Amygdala (tissue), 56 donors: Measurements from ENCODE around the gene FAM9A.

Experiments used
- DNase-seq, 56 donors: peaks; one replicate each; lab custom pipeline; 2025; lab: John Stamatoyannopoulos, UW

The FAM9A gene

DNA sequence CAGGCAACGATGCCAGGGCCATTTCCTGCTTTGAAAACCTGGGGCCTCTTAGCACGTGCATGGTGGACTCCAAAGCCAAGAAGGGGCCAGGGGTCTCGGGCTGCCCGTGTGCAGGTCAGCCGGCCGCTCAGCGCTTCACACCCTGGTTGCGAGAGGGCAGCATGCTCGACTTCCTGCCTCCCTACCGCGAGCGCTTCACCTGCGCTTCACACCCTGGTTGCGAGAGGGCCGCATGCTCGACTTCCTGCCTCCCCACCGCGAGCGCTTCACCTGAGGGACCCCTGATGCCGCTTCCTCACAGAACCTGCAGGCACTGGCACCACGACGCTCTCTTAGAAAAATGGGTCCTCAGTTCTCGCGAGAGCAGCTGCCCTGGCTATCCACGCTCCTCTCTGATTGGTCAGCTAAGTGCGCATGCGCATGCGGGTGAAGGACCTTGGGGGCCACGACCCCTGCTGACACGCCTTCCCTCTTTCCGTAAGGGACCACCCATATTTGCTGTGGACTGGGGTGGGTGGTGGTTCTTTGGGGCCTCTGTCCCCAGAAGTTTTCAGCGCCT lies at the start of gene FAM9A:
Gene FAM9A, minus strand, starts transcription at position 343 of the 559 bp plus-strand sequence. CDS start 1,212 bp downstream, outside the sequence.
- DNase-seq, result no peak

GRCh38 chrX:8850478-8850877 lies 49.3 kb upstream of the FAM9A start:
- no peak for DNase-seq

GRCh38 chrX:8849945-8850344 lies 48.8 kb upstream of the FAM9A start:
- no peak for DNase-seq

GRCh38 chrX:8849458-8849857 lies 48.3 kb upstream of the FAM9A start:
- DNase-seq, result no peak

GRCh38 chrX:8848911-8849310 lies 47.7 kb upstream of the FAM9A start:
- no peak for DNase-seq

DNA sequence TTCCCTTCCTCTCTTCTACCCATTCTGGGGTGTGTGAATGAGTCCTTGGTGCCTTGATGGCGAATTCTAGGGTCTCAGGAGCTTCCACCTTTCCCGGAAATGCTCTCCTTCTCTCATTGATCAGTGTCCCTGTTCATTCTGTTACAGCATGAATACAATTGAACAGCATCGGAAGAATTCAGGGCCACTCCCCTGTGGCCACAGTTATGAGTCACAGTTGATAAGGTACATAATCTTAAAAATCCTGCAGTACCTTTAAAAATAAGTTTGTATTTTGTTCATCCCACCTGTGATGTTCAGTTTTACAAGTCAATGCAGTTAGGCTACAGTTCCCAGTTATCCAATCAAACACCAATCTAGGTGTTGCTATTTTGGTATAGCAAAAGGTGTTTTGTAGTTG lies 47.3 kb upstream of the FAM9A start:
- DNase-seq, result no peak

DNA sequence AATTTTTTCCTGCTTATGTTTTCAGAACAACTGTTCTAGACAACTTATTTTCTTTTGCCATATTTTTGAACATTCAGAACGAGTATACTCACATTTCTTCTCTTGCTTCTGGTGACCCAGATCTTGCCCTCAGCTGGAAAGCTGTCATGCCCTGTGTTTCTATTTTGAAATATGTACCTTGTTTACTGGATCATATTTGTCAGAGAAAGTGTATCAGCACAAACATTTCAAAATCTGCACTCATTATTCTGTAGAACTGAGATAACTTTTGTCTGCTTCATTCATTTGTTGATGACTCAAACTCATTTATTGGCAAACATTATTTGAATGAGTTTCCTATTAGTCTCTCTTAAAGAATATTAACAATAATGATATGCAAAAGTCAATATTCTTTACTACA lies 46.2 kb upstream of the FAM9A start:
- no peak for DNase-seq

DNA sequence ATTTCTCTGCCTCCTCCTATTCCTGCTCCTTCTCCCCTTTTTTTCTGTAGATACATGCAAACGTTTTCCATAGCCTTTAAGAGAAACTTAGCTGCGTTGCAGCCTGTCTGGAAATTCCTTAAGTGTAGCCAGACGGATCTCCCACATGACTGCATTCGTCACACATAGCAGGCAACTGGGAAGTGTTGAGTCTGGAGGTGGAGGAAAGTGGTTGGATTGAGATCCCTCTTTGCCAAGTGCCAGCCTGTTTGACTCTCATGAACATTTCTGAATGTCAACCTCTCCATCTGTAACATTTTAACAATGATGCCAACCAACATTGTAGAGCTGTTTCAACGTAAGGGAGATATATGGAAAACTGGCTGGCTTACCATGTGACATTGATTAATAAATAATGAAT lies 45.1 kb upstream of the FAM9A start:
- no peak for DNase-seq

DNA sequence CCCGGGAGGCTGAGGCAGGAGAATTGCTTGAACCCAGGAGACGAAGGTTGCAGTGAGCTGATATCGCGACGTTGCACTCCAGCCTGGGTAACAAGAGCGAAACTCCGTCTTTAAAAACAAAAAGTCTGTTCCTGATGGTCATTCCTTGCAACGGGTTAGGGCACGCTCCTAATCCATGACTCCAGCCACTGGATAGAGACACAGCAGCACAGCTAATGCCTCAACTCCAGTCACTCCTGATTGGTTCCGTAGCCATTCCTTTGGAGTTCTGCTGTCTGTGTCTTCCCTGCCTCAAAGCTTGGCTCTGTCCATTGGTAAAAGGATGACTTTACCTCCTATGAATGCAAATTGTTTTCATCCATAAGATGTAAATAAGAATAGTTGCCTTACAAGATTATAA lies 44.3 kb upstream of the FAM9A start:
- no peak for DNase-seq

DNA sequence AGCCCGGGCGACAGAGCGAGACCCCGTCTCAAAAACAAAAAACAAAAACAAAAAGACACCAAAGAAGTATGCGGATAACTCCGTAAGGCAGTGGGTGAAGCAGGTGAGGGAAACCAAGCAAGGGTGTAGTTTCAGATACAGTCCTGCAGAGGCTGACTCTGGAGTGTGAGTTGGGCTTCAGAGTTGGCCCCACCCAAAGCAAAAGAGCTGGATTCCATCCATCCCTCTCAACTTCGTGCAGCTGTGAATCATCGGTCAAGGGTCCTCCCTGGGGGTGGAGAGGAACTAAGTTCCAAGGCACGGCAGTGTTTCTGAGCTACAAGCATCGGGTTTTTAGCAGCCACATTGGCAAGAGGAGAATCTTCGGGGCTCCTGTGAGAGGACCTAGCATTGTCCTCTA lies 43.9 kb upstream of the FAM9A start:
- no peak for DNase-seq

DNA sequence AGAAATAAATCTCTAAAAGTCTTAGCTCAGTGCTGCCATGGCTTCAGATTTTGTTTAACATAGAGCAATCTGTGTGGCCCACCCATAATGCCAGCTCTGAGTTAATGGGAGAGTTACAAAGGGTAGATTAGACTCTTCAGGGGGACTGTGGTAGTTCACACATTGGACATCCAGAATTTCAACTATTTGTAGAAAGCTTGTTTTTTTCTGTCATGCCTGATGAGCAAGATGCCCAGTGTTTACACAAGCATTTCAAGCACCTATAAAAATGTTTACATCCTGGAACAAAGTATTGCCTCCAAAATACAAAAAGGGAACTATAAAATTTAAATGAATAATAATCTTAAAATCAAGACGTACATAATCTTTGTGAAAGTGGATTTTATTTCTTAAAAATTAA lies 43.0 kb upstream of the FAM9A start:
- no peak for DNase-seq

DNA sequence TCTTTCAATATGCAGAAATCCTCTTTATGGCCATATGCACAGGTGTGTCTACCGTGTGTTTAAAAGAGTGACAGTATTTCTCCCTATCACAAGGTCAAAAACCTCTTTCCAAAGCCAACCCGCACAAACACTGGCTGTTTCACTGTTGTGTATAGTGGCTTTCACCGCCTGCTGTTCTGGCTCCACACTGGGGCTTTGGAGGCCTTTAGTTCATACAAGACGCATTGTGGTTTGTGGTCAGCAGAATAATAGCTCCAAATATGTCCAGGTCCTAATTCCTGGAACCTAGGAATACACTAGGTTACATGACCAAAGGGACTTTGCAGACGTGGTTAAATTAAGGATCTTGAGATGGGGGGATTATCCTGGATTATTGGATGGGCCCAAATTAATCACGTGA lies 40.7 kb upstream of the FAM9A start:
- no peak for DNase-seq

- no peak for DNase-seq
Observed at GRCh38 chrX:8834392-8834791, 33.2 kb upstream of the FAM9A start.

DNA sequence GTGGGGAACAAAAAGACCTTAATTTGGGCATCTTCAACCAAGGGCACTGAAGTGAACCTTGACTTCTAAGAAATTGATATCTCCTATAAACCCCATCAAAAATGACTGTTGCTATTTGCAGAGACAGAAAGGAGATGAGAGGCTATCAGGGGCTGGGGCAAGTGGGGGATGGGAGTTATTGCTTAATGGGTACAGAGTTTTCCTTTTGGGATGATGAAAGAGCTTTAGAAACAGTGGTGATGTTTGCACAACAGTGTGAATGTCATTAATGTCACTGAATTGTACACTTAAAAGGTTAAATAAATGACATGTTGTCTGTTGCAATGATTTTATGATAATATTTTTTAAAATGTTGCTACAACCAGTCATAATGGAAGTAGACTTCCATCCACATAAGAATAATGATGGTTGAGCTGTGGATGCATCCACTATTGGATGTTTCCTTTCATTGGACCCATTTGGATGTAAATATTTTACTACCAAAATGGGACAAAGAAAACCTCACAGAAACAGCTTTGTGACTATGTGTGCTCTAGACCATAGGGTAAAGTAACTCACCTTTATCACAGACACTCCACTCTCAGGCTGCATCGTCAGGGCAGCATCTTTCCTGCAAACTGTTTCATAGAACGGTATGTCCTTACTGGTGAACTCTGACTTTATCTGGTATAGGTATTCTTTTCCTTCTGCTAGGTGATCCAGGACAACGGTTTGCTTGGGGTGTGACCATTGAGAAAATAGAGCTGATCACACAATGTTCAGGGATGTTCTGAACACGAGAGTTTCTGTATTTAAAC lies 31.6 kb upstream of the FAM9A start:
- no peak for DNase-seq

GRCh38 chrX:8823698-8824097 lies 22.5 kb upstream of the FAM9A start:
- no peak for DNase-seq

- DNase-seq, result no peak
Observed at GRCh38 chrX:8822002-8822401, 20.8 kb upstream of the FAM9A start.

GRCh38 chrX:8820910-8821527 lies 19.8 kb upstream of the FAM9A start:
- no peak for DNase-seq

- DNase-seq, result no peak
Observed at GRCh38 chrX:8815460-8816065, 14.4 kb upstream of the FAM9A start.

GRCh38 chrX:8813036-8813435 lies 11.9 kb upstream of the FAM9A start:
- no peak for DNase-seq

GRCh38 chrX:8811611-8812010 lies 10.4 kb upstream of the FAM9A start:
- no peak for DNase-seq

DNA sequence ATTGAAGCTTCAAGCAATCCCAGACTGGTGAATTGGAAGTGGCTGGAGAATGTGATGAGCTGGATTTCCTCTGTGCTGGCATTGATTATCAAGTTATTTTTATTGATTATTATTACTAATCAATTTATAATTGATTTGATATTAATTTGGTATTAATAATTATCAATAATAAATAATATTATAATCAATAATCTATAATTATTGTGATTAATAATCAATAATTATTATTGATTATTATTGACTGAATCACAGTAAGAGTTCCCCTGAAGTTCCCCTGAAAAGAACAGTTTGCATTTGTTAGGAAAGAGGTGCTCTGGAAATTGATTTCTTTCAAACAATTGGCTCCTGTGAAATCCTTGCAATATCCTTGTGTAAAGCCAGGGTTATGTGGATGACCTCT lies 7.5 kb upstream of the FAM9A start:
- no peak for DNase-seq

DNA sequence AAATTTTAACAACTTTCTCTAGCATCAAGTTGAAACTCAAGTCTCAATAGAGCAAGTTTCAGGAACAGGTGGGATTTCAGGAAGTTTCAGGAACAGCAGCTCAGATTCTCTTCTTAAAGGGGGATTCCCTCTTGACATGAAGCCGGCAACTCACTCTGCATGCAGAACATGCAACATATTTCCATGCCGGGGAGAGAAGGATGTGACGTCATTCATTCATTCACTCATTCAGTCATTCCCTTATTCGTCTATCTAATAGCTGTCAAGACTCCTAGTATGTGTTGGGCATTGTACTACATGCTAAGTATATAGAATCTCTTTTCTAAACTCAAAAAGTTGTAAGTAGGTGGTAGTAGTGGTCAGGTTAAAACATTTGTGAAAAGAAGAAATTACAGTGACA lies 4.8 kb upstream of the FAM9A start:
- no peak for DNase-seq
